ENCODE results near the gene EML4.

EML4 gene

GRCh38 chr2:42161444-42161843 lies 7.7 kb upstream of the EML4 start:
- no peak for DNase-seq (ENCODE audit: low read depth in 2 of 2)
- no peak for TF ChIP-seq CTCF (IDR thresholded peaks at IDR 0.05; ENCODE audit: low read depth, low read length)
- no peak overlapping the region for H3K4me3 ChIP-seq (replicated peaks in 1 of 2; ENCODE audit: low read depth in 2 of 2, low read length in 2 of 2)

DNA sequence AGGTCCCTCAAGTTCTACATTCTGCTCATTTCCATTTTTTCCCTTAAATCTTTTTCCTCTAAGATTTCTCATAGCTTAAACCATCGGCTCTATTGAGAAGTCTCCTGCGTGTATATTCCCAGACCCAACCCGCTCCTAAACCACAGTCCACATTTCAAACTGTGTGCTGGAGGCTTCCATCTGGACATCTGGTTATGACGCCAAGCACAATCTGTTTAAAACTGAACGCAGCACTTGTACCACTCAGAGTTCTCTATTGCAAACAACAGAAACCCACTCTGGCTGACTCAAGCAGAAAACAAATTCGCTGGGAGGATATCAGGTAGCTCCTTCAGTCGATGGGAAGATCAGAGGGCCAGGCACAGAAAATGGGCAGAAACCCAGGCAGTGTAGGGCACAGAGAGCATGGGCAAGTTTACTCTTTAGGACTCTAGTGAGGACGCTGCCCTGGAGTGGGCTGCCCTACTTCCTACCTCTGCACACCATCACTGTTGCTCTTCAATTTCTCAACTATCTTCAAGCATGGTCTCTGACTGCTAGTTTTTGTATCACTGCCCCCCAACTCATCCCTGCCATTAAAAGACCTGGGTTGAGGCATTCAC lies 5.6 kb upstream of the EML4 start:
- DNase-seq (ENCODE audit: low read depth in 2 of 2): no peak
- no peak for TF ChIP-seq CTCF (IDR thresholded peaks at IDR 0.05; ENCODE audit: low read depth, low read length)
- H3K4me3 ChIP-seq (replicated peaks in 1 of 2; ENCODE audit: low read depth in 2 of 2, low read length in 2 of 2): no peak overlapping the region

GRCh38 chr2:42164046-42164445 lies 5.1 kb upstream of the EML4 start:
- TF ChIP-seq CTCF (IDR thresholded peaks at IDR 0.05; ENCODE audit: low read depth, low read length): no peak
- H3K4me3 ChIP-seq (replicated peaks in 1 of 2; ENCODE audit: low read depth in 2 of 2, low read length in 2 of 2): no peak overlapping the region
- DNase-seq (ENCODE audit: low read depth in 2 of 2): no peak

GRCh38 chr2:42164971-42165370 lies 4.2 kb upstream of the EML4 start:
- H3K4me3 ChIP-seq (replicated peaks in 1 of 2; ENCODE audit: low read depth in 2 of 2, low read length in 2 of 2): no peak overlapping the region
- TF ChIP-seq CTCF (IDR thresholded peaks at IDR 0.05; ENCODE audit: low read depth, low read length): no peak
- DNase-seq (ENCODE audit: low read depth in 2 of 2): no peak

DNA sequence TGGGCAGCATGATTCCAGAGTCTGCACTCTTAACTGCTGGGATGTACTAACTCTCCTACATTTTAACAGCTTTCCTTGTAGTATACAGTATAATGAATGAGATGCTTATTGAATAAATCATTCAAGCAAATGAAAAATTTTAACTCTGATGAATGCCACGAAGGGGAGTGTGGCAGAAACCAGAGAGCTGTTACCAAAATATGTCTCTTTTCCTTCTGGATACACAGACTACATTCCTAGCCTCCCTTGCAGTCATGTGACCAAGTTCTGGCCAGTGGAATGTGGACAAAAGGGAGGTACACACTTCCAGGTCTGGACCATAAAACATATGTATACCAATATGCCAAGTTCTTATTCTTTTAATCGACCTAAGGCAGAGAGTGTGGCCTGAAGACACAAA lies 1.7 kb upstream of the EML4 start:
- no peak for TF ChIP-seq CTCF (IDR thresholded peaks at IDR 0.05; ENCODE audit: low read depth, low read length)
- no peak for DNase-seq (ENCODE audit: low read depth in 2 of 2)

GRCh38 chr2:42168459-42169099 lies 574 bp upstream of the EML4 start:
- TF ChIP-seq CTCF (IDR thresholded peaks at IDR 0.05; ENCODE audit: low read depth, low read length): no peak
- no peak for DNase-seq (ENCODE audit: low read depth in 2 of 2)
- no peak overlapping the region for H3K4me3 ChIP-seq (replicated peaks in 1 of 2; ENCODE audit: low read depth in 2 of 2, low read length in 2 of 2)

More for the DNA sequence above, 1.7 kb upstream of the EML4 start:
- no peak overlapping the region for H3K4me3 ChIP-seq (replicated peaks in 1 of 2; ENCODE audit: low read depth in 2 of 2, low read length in 2 of 2)
